Smooth muscle cell (in vitro differentiated cells): ENCODE data around the gene CDK15. TPM values are rescaled to one million over a fixed set of nuclear protein-coding genes. Genes with fewer than 3 reads are reported as not detected.

Experiments
- DNase-seq: peaks from one replicate; lab custom pipeline; 2025; ENCODE audit not compliant: unreplicated experiment; lab: John Stamatoyannopoulos, UW
- H2AFZ ChIP-seq: fragments of 200-600 bp; sonication (generic); 2 replicates; pipeline ENCODE4 v1.6.0; 2016; ENCODE audit warnings: antibody characterized with exemption, low read depth, mild to moderate bottlenecking
- H3F3A ChIP-seq: fragments of 200-600 bp; sonication (generic); 2 replicates; pipeline ENCODE4 v1.6.0; 2017; ENCODE audit warnings: antibody characterized with exemption, low read depth
- H3K27ac ChIP-seq: fragments of 200-600 bp; sonication (generic); 2 replicates; pipeline ENCODE4 v1.5.1; 2016; ENCODE audit warnings: low read depth, mild to moderate bottlenecking
- H3K27me3 ChIP-seq: fragments of 200-600 bp; sonication (generic); 2 replicates; pipeline ENCODE4 v1.6.1; 2016; ENCODE audit warnings: low read depth, mild to moderate bottlenecking
- H3K36me3 ChIP-seq: fragments of 200-600 bp; sonication (generic); 2 replicates; pipeline ENCODE4 v1.5.1; 2016; ENCODE audit warnings: low read depth
- H3K4me1 ChIP-seq: fragments of 200-600 bp; sonication (generic); 2 replicates; pipeline ENCODE4 v1.5.1; 2016; ENCODE audit warnings: low read depth
- H3K4me2 ChIP-seq: fragments of 200-600 bp; sonication (generic); 2 replicates; pipeline ENCODE4 v1.6.0; 2016; ENCODE audit warnings: mild to moderate bottlenecking
- H3K4me3 ChIP-seq: fragments of 200-600 bp; sonication (generic); 2 replicates; pipeline ENCODE4 v1.5.1; 2016; ENCODE audit warnings: mild to moderate bottlenecking
- H3K79me2 ChIP-seq: fragments of 200-600 bp; sonication (generic); 2 replicates; pipeline ENCODE4 v1.6.0; 2016; ENCODE audit warnings: low read depth, mild to moderate bottlenecking
- H3K9ac ChIP-seq: fragments of 200-600 bp; sonication (generic); 2 replicates; pipeline ENCODE4 v1.6.0; 2016; ENCODE audit warnings: low read depth
- H3K9me3 ChIP-seq: fragments of 200-600 bp; sonication (generic); replicated peaks from 2 replicates; pipeline ENCODE4 v1.5.1; 2016; ENCODE audit warnings: low read depth
- H4K20me1 ChIP-seq: fragments of 200-600 bp; sonication (generic); 2 replicates; pipeline ENCODE4 v1.6.0; 2016; ENCODE audit warnings: low read depth
- CTCF ChIP-seq: fragments of 200-600 bp; sonication (generic); IDR thresholded peaks from 2 replicates; pipeline ENCODE4 v1.5.1; 2017; ENCODE audit warnings: borderline replicate concordance, mild to moderate bottlenecking, antibody characterized with exemption; ENCODE audit not compliant: insufficient read depth, poor library complexity, severe bottlenecking
- WGBS: methylation state at CpG from one replicate; pipeline ENCODE4 v1.1.7; 2016; ENCODE audit warnings: low lambda C conversion rate; 5-methylcytosine and 5-hydroxymethylcytosine counted together
- polyA plus RNA-seq: library from polyadenylated mRNA; unstranded; fragments of >200 nt; fragmentation: Nextera tagmentation; extraction: Ambion mirVana; gene quantifications from 2 replicates; pipeline ENCODE4 v1.2.1, GENCODE V29; 2016
- total RNA-seq: library from RNA; depleted of rRNA; stranded (reverse); fragments of >200 nt; gene quantifications from 2 replicates; pipeline ENCODE4 v1.2.3, GENCODE V29; 2014

The CDK15 gene
- total and polyA plus RNA-seq, 2 experiments from 2014 or later: 0.40 to 0.93 TPM

GRCh38 chr2:201835066-201835465 lies 28.7 kb downstream of the CDK15 start:
- Histone ChIP-seq H3K79me2 (no peaks in the 10 kb centered on the region), H3K9ac (no peak overlapping the region), H3K9me3 (no peaks in the 10 kb centered on the region), H3K4me1 (peaks cover 11% of the 10 kb centered on the region), H3K27me3 (no peaks in the 10 kb centered on the region), H3F3A (no peaks in the 10 kb centered on the region), H3K4me3 (no peak overlapping the region), H4K20me1 (no peaks in the 10 kb centered on the region), H3K36me3 (no peaks in the 10 kb centered on the region), H3K27ac (no peak overlapping the region), H2AFZ (no peak overlapping the region), H3K4me2 (no peak overlapping the region)
- WGBS: 95% methylated on average over 3 of the region's 3 CpGs
- no peak for TF ChIP-seq CTCF
- no peak for DNase-seq

GRCh38 chr2:201837391-201837790 lies 31.1 kb downstream of the CDK15 start:
- no peak for TF ChIP-seq CTCF
- H3K4me2 ChIP-seq: no peak overlapping the region
- H3K4me3 ChIP-seq: no peak overlapping the region
- H3K36me3 ChIP-seq: no peaks in the 10 kb centered on the region
- H3K4me1 ChIP-seq: peaks cover 20% of the 10 kb centered on the region
- no peaks in the 10 kb centered on the region for H3K27me3 ChIP-seq
- H3K9me3 ChIP-seq: no peaks in the 10 kb centered on the region
- H3K27ac ChIP-seq: no peak overlapping the region
- WGBS: 65% methylated on average over 2 of the region's 2 CpGs
- no peaks in the 10 kb centered on the region for H3K79me2 ChIP-seq
- no peaks in the 10 kb centered on the region for H4K20me1 ChIP-seq
- no peak overlapping the region for H2AFZ ChIP-seq
- no peak for DNase-seq
- H3F3A ChIP-seq: no peaks in the 10 kb centered on the region
- H3K9ac ChIP-seq: peak overlapping the region; percentile 0

GRCh38 chr2:201837824-201838431 lies 31.6 kb downstream of the CDK15 start:
- Histone ChIP-seq H3K36me3 (no peaks in the 10 kb centered on the region), H3K9me3 (no peaks in the 10 kb centered on the region), H2AFZ (peak overlapping the region; percentile 53), H4K20me1 (no peaks in the 10 kb centered on the region), H3K27me3 (no peaks in the 10 kb centered on the region), H3K4me3 (no peak overlapping the region), H3K4me1 (peaks cover 25% of the 10 kb centered on the region), H3K27ac (no peak overlapping the region), H3K79me2 (no peaks in the 10 kb centered on the region), H3K4me2 (peak overlapping the region; percentile 53), H3F3A (no peaks in the 10 kb centered on the region), H3K9ac (peak overlapping the region; percentile 0)
- WGBS: 35% methylated on average over 4 of the region's 4 CpGs
- no peak for DNase-seq
- TF ChIP-seq CTCF: no peak

- Histone ChIP-seq H3K4me1 (peaks cover 21% of the 10 kb centered on the region), H3F3A (no peaks in the 10 kb centered on the region), H2AFZ (no peak overlapping the region), H3K4me3 (no peak overlapping the region), H3K4me2 (no peak overlapping the region), H3K79me2 (no peaks in the 10 kb centered on the region), H3K27me3 (no peaks in the 10 kb centered on the region), H3K36me3 (no peaks in the 10 kb centered on the region), H3K27ac (no peak overlapping the region), H4K20me1 (no peaks in the 10 kb centered on the region), H3K9ac (no peak overlapping the region), H3K9me3 (no peaks in the 10 kb centered on the region)
- 87% methylated on average over 4 of the region's 4 CpGs for WGBS
- no peak for DNase-seq
- no peak for TF ChIP-seq CTCF
Measured at GRCh38 chr2:201839727-201840126, 33.4 kb downstream of the CDK15 start.
